Measurements from ENCODE around the gene IFRD2.

Gene IFRD2

GRCh38 chr3:50331364-50331907, 39.2 kb upstream of the IFRD2 start:
- ChIA-PET POLR2A (interaction anchor here (0.6 kb wide), 1 partner anchor 937 kb away, joined by 5 read pairs; no protein-coding TSS in a partner anchor), CTCF (interaction anchor here (1.3 to 1.5 kb wide), 2 partner anchors 16 to 71 kb away, joined by 4 read pairs; no protein-coding TSS in a partner anchor)
- no peak for TF ChIP-seq CTCF (IDR thresholded peaks at IDR 0.05; ENCODE audit: control extremely low read depth, extremely low read depth, low read depth, missing control alignments)
- no peak for DNase-seq (ENCODE audit: extremely low spot score)

GRCh38 chr3:50330330-50330729, 38.1 kb upstream of the IFRD2 start:
- DNase-seq (ENCODE audit: extremely low spot score) = no peak
- POLR2A ChIA-PET = no interaction called here
- TF ChIP-seq CTCF (IDR thresholded peaks at IDR 0.05; ENCODE audit: control extremely low read depth, extremely low read depth, low read depth, missing control alignments) = no peak
- CTCF ChIA-PET = interaction anchor here (1.5 to 2.7 kb wide), 2 partner anchors 10 to 17 kb away, joined by 4 to 5 read pairs; no protein-coding TSS in a partner anchor

- TF ChIP-seq CTCF (IDR thresholded peaks at IDR 0.05; ENCODE audit: control extremely low read depth, extremely low read depth, low read depth, missing control alignments) = no peak
- ChIA-PET CTCF (interaction anchor here (1.0 to 2.7 kb wide), 11 partner anchors 8 to 82 kb away, joined by 3 to 5 read pairs (median 3); no protein-coding TSS in a partner anchor), POLR2A (interaction anchor here (0.7 to 2.5 kb wide), 5 partner anchors 9 to 109 kb away, joined by 4 to 30 read pairs (median 5); partner anchors contain the start of genes CYB561D2 and NPRL2)
- DNase-seq (ENCODE audit: extremely low spot score) = peak; percentile 97
These were observed 35.9 kb upstream of the IFRD2 start, which contains the start of gene TUSC2 for GRCh38 chr3:50327943-50328691. Gene TUSC2 (minus strand): TSS chr3:50328223. CDS start chr3:50328099, 124 bp downstream.

GRCh38 chr3:50327129-50327528, 34.9 kb upstream of the IFRD2 start:
- CTCF ChIA-PET = interaction anchor here (1.1 to 1.4 kb wide), 5 partner anchors 8 to 81 kb away, joined by 3 to 5 read pairs (median 3); no protein-coding TSS in a partner anchor
- no peak for TF ChIP-seq CTCF (IDR thresholded peaks at IDR 0.05; ENCODE audit: control extremely low read depth, extremely low read depth, low read depth, missing control alignments)
- POLR2A ChIA-PET = interaction anchor here (1.2 to 2.5 kb wide), 3 partner anchors 10 to 92 kb away, joined by 4 to 30 read pairs (median 5); partner anchors contain the start of genes CYB561D2 and NPRL2
- no peak for DNase-seq (ENCODE audit: extremely low spot score)

- no peak for DNase-seq (ENCODE audit: extremely low spot score)
- no peak for TF ChIP-seq CTCF (IDR thresholded peaks at IDR 0.05; ENCODE audit: control extremely low read depth, extremely low read depth, low read depth, missing control alignments)
- POLR2A ChIA-PET = interaction anchor here (0.6 kb wide), 1 partner anchor 63 kb away, joined by 5 read pairs; no protein-coding TSS in a partner anchor
- CTCF ChIA-PET = interaction anchor here (1.0 to 3.9 kb wide), 3 partner anchors 10 to 48 kb away, joined by 3 to 23 read pairs (median 3); partner anchors contain the start of genes HYAL3, LSMEM2 and NAA80
These were observed 33.9 kb upstream of the IFRD2 start for GRCh38 chr3:50326182-50326541.

GRCh38 chr3:50325497-50326181, 33.4 kb upstream of the IFRD2 start:
- POLR2A ChIA-PET = interaction anchor here (0.6 kb wide), 1 partner anchor 62 kb away, joined by 5 read pairs; no protein-coding TSS in a partner anchor
- CTCF ChIA-PET = interaction anchor here (0.6 to 3.9 kb wide), 11 partner anchors 11 to 90 kb away, joined by 3 to 41 read pairs (median 5); partner anchors contain the start of genes GNAI2, HYAL3, LSMEM2 and NAA80
- no peak for DNase-seq (ENCODE audit: extremely low spot score)
- no peak for TF ChIP-seq CTCF (IDR thresholded peaks at IDR 0.05; ENCODE audit: control extremely low read depth, extremely low read depth, low read depth, missing control alignments)
